HEK293T (cell line): Measurements from ENCODE around the gene FANCE.

ENCODE experiments used
- BHLHE40 ChIP-seq: fragments of 450-650 bp; IDR thresholded peaks from 2 replicates; pipeline ENCODE4 v1.6.1; 2016; ENCODE audit warnings: mild to moderate bottlenecking, moderate library complexity, borderline replicate concordance
- ELF4 ChIP-seq: fragments of 450-650 bp; IDR thresholded peaks from 2 replicates; pipeline ENCODE4 v1.6.1; 2017; ENCODE audit warnings: antibody characterized with exemption
- FOXA1 ChIP-seq: fragments of 450-650 bp; IDR thresholded peaks from 2 replicates; pipeline ENCODE4 v1.6.1; 2016; ENCODE audit warnings: mild to moderate bottlenecking
- FOXK2 ChIP-seq: fragments of 450-650 bp; IDR thresholded peaks from 2 replicates; pipeline ENCODE4 v1.6.1; 2016; ENCODE audit warnings: mild to moderate bottlenecking
- HDGF ChIP-seq: fragments of 450-650 bp; IDR thresholded peaks from 2 replicates; pipeline ENCODE4 v1.6.1; 2017; ENCODE audit warnings: antibody characterized with exemption, borderline replicate concordance
- L3MBTL2 ChIP-seq: fragments of 450-650 bp; conservative IDR thresholded peaks from 2 replicates; pipeline ENCODE4 v1.6.1; 2016; ENCODE audit warnings: mild to moderate bottlenecking
- LEF1 ChIP-seq: fragments of 450-650 bp; IDR thresholded peaks from 2 replicates; pipeline ENCODE4 v1.6.1; 2017; ENCODE audit warnings: mild to moderate bottlenecking, borderline replicate concordance
- NFRKB ChIP-seq: fragments of 450-650 bp; IDR thresholded peaks from 2 replicates; pipeline ENCODE4 v1.6.1; 2016; ENCODE audit warnings: mild to moderate bottlenecking, moderate library complexity
- SUZ12 ChIP-seq: fragments of 450-650 bp; IDR thresholded peaks from 2 replicates; pipeline ENCODE4 v1.6.1; 2016; ENCODE audit warnings: mild to moderate bottlenecking
- TARDBP ChIP-seq: fragments of 450-650 bp; IDR thresholded peaks from 2 replicates; pipeline ENCODE4 v1.6.1; 2016
- ZNF384 ChIP-seq: fragments of 450-650 bp; IDR thresholded peaks from 2 replicates; pipeline ENCODE4 v1.6.1; 2016

- TF ChIP-seq NFRKB: no peak
- TF ChIP-seq SUZ12: no peak
- TF ChIP-seq FOXK2: no peak
- no peak for TF ChIP-seq LEF1
- no peak for TF ChIP-seq ZNF384
- TF ChIP-seq FOXA1: no peak
- TF ChIP-seq HDGF: no peak
- no peak for TF ChIP-seq BHLHE40
- no peak for TF ChIP-seq TARDBP
- TF ChIP-seq L3MBTL2: no peak
- TF ChIP-seq ELF4: no peak
These were observed 24.3 kb upstream of the FANCE start for GRCh38 chr6:35427851-35428321.
